Ovary (tissue), 3 donors: ENCODE results near the gene PDSS2.

ENCODE experiments used
- POLR2A ChIP-seq: fragments of 450-650 bp; IDR thresholded peaks from one replicate; pipeline ENCODE4 v1.6.1; 2017; ENCODE audit warnings: antibody characterized with exemption, mild to moderate bottlenecking, moderate library complexity
- TF ChIP-seq, protein P1 (sequence below), 3 donors: fragments of 450-650 bp in 2 of 3; fragments of 200-600 bp in 1 of 3; IDR thresholded peaks; one replicate each; pipeline versions ENCODE4 v1.5.1 to v1.8.0; 2016 to 2022; ENCODE audit warnings: antibody characterized with exemption in 3 of 3, mild to moderate bottlenecking in 1 of 3
- donor health status: DM: no; HTN: no; CAD: no.

DNA sequence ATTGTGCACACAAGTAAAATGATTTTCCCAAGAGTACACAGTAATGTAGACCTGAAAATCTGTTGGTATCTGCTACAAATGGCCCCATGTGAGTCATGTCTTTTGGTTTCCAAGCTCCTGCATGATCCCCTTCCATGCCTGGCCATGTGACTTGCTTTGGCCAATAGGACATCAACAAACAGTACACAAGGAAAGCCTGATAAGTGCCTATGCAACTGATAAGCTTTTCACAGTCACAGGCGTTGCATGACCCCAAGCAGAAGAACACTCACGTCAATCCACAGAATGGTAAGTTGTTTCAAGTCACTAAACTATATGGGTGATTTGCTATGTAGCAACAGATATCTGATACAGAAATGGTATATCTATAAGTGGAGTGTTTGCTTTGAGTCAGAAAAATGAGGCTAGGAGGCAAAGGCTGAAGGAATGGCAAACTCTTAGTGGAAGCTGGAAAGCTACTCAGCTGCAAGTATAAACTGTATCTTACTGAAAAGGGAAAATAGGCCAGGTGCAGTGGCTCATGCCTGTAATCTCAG, 184.0 kb downstream of the PDSS2 start:
- TF ChIP-seq, protein P1, sequence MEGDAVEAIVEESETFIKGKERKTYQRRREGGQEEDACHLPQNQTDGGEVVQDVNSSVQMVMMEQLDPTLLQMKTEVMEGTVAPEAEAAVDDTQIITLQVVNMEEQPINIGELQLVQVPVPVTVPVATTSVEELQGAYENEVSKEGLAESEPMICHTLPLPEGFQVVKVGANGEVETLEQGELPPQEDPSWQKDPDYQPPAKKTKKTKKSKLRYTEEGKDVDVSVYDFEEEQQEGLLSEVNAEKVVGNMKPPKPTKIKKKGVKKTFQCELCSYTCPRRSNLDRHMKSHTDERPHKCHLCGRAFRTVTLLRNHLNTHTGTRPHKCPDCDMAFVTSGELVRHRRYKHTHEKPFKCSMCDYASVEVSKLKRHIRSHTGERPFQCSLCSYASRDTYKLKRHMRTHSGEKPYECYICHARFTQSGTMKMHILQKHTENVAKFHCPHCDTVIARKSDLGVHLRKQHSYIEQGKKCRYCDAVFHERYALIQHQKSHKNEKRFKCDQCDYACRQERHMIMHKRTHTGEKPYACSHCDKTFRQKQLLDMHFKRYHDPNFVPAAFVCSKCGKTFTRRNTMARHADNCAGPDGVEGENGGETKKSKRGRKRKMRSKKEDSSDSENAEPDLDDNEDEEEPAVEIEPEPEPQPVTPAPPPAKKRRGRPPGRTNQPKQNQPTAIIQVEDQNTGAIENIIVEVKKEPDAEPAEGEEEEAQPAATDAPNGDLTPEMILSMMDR (IDR thresholded peaks at IDR 0.05): no peak
- TF ChIP-seq POLR2A: no peak
